ENCODE measurements around the gene IL22RA2. TPM values are rescaled to one million over a fixed set of nuclear protein-coding genes. Genes with fewer than 3 reads are reported as not detected.
A peak's percentile ranks its signal among the peaks of the same experiment; 100 is the strongest.

IL22RA2 gene
- total RNA-seq, 6 experiments from 2014 or later = not detected

GRCh38 chr6:137121401-137121997 is 51.9 kb downstream of the IL22RA2 start:
- intact Hi-C loops (cut with DNase I) = no loop called here
- Histone ChIP-seq H3K4me1 (no peaks in the 10 kb centered on the region), H3K36me3 (no peaks in the 10 kb centered on the region), H3K27ac (no peak overlapping the region), H3K4me3 (no peak overlapping the region), H3K9me3 (no peaks in the 10 kb centered on the region), H3K27me3 (no peaks in the 10 kb centered on the region)
- WGBS (ENCODE audit: insufficient coverage, low coverage, low lambda C conversion rate, missing lambda C conversion rate) = 86% methylated on average over 2 of the region's 2 CpGs
- no peak for DNase-seq
- TF ChIP-seq POLR2A (IDR thresholded peaks at IDR 0.05) = no peak
- TF ChIP-seq CTCF (IDR thresholded peaks at IDR 0.05) = no peak
- ATAC-seq = no peak

DNA sequence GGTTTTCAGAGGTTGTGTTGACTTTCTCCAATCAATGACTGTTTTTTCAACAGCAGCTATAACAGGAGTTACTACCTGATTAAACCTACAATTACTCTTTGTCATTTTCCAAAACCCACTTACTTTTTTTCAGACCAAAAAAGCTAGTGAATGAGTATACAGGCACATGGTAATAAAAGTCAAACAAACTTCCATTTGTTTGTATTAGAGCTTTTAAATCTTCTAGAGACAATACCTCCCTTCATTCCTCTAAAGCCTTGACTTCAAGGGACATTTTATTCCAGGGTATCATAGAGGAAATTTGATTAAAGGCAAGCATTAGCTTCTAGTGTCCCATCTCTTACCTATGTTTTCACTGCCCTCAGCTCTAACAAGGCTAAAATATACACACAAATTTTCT is 52.7 kb downstream of the IL22RA2 start:
- no peak for DNase-seq
- intact Hi-C loops (cut with DNase I) = no loop called here
- no peak for ATAC-seq
- Histone ChIP-seq H3K9me3 (no peaks in the 10 kb centered on the region), H3K27ac (no peak overlapping the region), H3K4me3 (no peak overlapping the region), H3K36me3 (no peaks in the 10 kb centered on the region), H3K4me1 (no peaks in the 10 kb centered on the region), H3K27me3 (no peaks in the 10 kb centered on the region)
- no peak for TF ChIP-seq CTCF (IDR thresholded peaks at IDR 0.05)
- no peak for TF ChIP-seq POLR2A (IDR thresholded peaks at IDR 0.05)

DNA sequence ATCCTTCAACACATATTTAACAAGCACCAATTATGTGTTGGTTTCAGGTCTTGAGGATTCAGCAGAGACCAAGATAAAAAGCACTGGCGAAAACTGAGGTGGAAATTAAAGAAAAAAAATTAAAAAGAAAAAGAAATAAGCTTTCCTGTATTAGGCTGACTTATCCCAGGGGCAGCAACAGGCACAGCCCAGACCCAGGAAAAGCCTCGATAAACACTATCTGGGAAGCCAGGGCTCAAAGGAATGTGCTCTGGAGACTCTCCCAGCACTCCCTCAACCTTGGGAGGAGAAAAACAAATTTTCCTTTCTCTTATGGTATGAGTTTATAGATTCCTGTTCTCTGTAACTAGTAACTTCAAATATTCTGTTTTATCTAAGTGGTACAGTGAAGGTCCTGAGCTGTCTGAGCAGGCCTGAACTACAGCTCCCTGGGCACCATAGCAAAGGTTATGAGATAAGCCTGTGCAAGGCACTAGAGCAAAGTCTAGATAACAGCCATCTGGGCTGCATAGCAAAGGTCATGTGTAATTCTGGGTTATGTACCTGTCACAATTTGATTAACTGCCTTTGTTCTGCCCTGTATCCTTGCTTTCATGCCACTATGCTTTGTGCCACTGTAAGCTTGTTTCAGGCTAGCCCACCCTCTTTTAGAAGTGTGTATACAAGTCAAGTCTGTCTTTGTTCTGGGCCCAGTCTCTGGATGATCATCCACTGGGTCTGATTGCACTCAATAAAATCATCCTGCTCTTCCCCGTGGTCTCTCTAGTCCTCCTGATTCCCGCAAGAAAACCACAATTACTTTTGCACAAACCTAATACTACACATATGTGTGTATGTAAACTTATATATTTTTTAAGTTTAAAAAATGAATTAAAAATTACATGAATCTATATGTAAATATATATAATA is 54.0 kb downstream of the IL22RA2 start:
- DNase-seq (peak in 1 of 3 donors; percentile 74), ATAC-seq (peak; percentile 40 to 92 (median 87))
- no peaks in the 10 kb centered on the region for H3K36me3 ChIP-seq
- intact Hi-C loops (cut with DNase I) = no loop called here
- no peak overlapping the region for H3K27ac ChIP-seq
- no peak overlapping the region for H3K4me3 ChIP-seq
- no peaks in the 10 kb centered on the region for H3K9me3 ChIP-seq
- H3K4me1 ChIP-seq = no peaks in the 10 kb centered on the region
- 59% methylated on average over 4 of the region's 4 CpGs for WGBS (ENCODE audit: insufficient coverage, low coverage, low lambda C conversion rate, missing lambda C conversion rate)
- H3K27me3 ChIP-seq = no peaks in the 10 kb centered on the region
- TF ChIP-seq POLR2A (IDR thresholded peaks at IDR 0.05) = no peak
- TF ChIP-seq CTCF (IDR thresholded peaks at IDR 0.05) = no peak

- intact Hi-C loops (cut with DNase I) = no loop called here
- Histone ChIP-seq H3K4me1 (no peaks in the 10 kb centered on the region), H3K36me3 (no peaks in the 10 kb centered on the region)
Observed at GRCh38 chr6:137117581-137117980, 55.9 kb downstream of the IL22RA2 start.

More at GRCh38 chr6:137117581-137117980, 55.9 kb downstream of the IL22RA2 start:
- Histone ChIP-seq H3K27ac (no peak overlapping the region), H3K9me3 (no peaks in the 10 kb centered on the region), H3K4me3 (no peak overlapping the region), H3K27me3 (no peaks in the 10 kb centered on the region)
- no peak for ATAC-seq
- TF ChIP-seq CTCF (IDR thresholded peaks at IDR 0.05) (no peak), POLR2A (IDR thresholded peaks at IDR 0.05) (no peak)
- DNase-seq = no peak
- 75% methylated on average over 2 of the region's 2 CpGs for WGBS (ENCODE audit: insufficient coverage, low coverage, low lambda C conversion rate, missing lambda C conversion rate)
